Body of pancreas (tissue), 4 donors: ENCODE measurements around the gene GPR137B.

Experiments
- CTCF ChIP-seq, 7 experiments: fragments of 450-650 bp in 4 of 7; fragments of 200-600 bp in 3 of 7; sonication (generic) in 3 of 7; IDR thresholded peaks; one replicate each; pipeline ENCODE4 v1.5.1; 2016 to 2019; ENCODE audit warnings: antibody characterized with exemption in 7 of 7
- POLR2A ChIP-seq, 3 donors: fragments of 450-650 bp; IDR thresholded peaks; one replicate each; pipeline ENCODE4 v1.6.1; 2016; ENCODE audit warnings: antibody characterized with exemption in 3 of 3, mild to moderate bottlenecking in 2 of 3

- no peak for TF ChIP-seq CTCF (IDR thresholded peaks at IDR 0.05)
- no peak for TF ChIP-seq POLR2A (IDR thresholded peaks at IDR 0.05)
Measured at GRCh38 chr1:236209185-236209584, 66.8 kb downstream of the GPR137B start.
